ENCODE measurements around the gene CHP1. TPM values are rescaled to one million over a fixed set of nuclear protein-coding genes. Genes with fewer than 3 reads are reported as not detected.
"Not testable (repeated sequence)": the region's sequence is repeated elsewhere in the genome, so short reads cannot be mapped to it uniquely, and the experiment has no call there.

Gene CHP1
- total RNA-seq, 1 experiment from 2014 or later = 107 TPM

DNA sequence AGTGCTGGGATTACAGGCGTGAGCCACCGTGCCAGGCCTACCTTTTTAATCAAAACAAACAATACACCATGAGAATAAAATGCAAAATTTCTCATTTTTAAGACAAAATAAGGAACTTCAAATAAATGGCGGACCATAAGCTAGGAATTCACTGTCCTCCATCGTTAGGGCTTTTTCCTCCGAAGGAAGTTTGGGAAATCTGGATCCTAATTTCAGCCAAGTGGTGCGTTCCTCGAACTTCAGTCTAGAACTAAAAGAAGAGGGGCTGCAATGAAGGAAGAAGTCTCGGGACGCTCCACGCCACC is 771 bp upstream of the CHP1 start:
- H3F3A ChIP-seq (ENCODE audit: low read length, unreplicated experiment) = no peaks in the 10 kb centered on the region
- peaks cover 18% of the 10 kb centered on the region for H3K4me1 ChIP-seq (ENCODE audit: insufficient read depth, low read length)
- peaks cover 40% of the 10 kb centered on the region for H3K79me2 ChIP-seq (ENCODE audit: low read length)
- TF ChIP-seq EZH2phosphoT487 (IDR thresholded peaks at IDR 0.05; ENCODE audit: borderline replicate concordance, low read length) (no peak), EZH2 (IDR thresholded peaks at IDR 0.05; ENCODE audit: low read length, unreplicated experiment) (no peak)
- TF ChIP-seq, protein P1, sequence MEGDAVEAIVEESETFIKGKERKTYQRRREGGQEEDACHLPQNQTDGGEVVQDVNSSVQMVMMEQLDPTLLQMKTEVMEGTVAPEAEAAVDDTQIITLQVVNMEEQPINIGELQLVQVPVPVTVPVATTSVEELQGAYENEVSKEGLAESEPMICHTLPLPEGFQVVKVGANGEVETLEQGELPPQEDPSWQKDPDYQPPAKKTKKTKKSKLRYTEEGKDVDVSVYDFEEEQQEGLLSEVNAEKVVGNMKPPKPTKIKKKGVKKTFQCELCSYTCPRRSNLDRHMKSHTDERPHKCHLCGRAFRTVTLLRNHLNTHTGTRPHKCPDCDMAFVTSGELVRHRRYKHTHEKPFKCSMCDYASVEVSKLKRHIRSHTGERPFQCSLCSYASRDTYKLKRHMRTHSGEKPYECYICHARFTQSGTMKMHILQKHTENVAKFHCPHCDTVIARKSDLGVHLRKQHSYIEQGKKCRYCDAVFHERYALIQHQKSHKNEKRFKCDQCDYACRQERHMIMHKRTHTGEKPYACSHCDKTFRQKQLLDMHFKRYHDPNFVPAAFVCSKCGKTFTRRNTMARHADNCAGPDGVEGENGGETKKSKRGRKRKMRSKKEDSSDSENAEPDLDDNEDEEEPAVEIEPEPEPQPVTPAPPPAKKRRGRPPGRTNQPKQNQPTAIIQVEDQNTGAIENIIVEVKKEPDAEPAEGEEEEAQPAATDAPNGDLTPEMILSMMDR (conservative IDR thresholded peaks at IDR 0.05; ENCODE audit: low read depth, low read length) = no peak
- intact Hi-C loops (cut with micrococcal nuclease) = no loop called here
- no peaks in the 10 kb centered on the region for H3K9me2 ChIP-seq (replicated peaks; ENCODE audit: low read length)
- DNase-seq (no peak), ATAC-seq (no peak)
- no peaks in the 10 kb centered on the region for H3K27me3 ChIP-seq (ENCODE audit: low read length)
- peak overlapping the region; percentile 99 for H3K4me2 ChIP-seq (ENCODE audit: low read length)
- H2AFZ ChIP-seq (ENCODE audit: low read length) = peak overlapping the region; percentile 92
- no peaks in the 10 kb centered on the region for H3K36me3 ChIP-seq (ENCODE audit: low read depth, low read length)
- no peak overlapping the region for H3K27ac ChIP-seq (ENCODE audit: low read length)
- no peak overlapping the region for H3K4me3 ChIP-seq (ENCODE audit: low read length)
- H4K20me1 ChIP-seq (ENCODE audit: low read length) = no peaks in the 10 kb centered on the region
- no peak overlapping the region for H3K9ac ChIP-seq (ENCODE audit: low read length)
- CTCF ChIA-PET = no interaction called here
- POLR2A ChIA-PET (ENCODE audit: unreplicated experiment) = no interaction called here
- no TSS peak for BruUV-seq (replicated peaks)
- no peaks in the 10 kb centered on the region for H3K9me3 ChIP-seq (ENCODE audit: low read length)

DNA sequence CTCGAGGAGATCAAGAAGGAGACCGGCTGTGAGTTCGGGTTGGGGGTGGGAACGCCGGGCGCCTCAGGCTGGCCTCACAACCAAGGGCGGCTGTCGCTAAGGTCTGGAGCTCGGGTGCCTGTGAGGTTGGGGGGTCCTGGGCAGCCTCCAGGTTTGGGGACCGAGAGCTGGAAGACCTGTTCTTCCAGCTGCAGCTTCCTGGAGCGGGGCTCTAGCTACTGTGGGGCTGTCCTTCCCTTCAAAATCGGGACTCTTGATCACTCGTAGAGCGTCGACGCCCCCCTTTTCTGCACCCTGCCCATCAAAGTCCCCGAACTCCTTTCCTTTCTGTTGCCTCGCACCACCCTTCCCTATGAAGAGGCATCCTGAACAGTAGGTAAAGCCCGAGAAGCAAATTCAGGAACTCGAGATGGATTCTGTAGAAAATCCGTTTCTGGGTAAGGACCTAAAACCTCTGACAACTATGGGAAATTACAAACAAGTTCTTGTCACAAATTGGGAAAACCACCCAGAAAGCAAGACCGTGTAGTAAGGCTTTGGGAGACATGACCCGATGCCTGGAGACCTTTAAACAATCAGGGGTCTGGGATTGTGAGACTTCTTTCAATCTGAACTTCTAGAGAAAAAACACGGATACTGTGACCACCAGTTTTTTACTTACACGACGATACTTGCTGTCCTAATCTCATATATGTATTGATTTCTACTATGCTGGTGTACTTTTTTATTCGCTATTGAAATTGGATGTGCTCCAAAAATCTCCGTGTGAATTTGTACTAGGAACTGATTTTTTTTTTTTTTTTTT is 556 bp downstream of the CHP1 start:
- no peaks in the 10 kb centered on the region for H3K9me3 ChIP-seq (ENCODE audit: low read length)
- peak overlapping the region; percentile 99 for H3K4me2 ChIP-seq (ENCODE audit: low read length)
- no peaks in the 10 kb centered on the region for H3F3A ChIP-seq (ENCODE audit: low read length, unreplicated experiment)
- TF ChIP-seq, protein P1 (conservative IDR thresholded peaks at IDR 0.05; ENCODE audit: low read depth, low read length) = no peak
- TF ChIP-seq EZH2phosphoT487 (IDR thresholded peaks at IDR 0.05; ENCODE audit: borderline replicate concordance, low read length) = no peak
- TF ChIP-seq EZH2 (IDR thresholded peaks at IDR 0.05; ENCODE audit: low read length, unreplicated experiment) = no peak
- ATAC-seq (peak; percentile 56), DNase-seq (no peak)
- TSS peak; percentile 51 for BruUV-seq (replicated peaks)
- H4K20me1 ChIP-seq (ENCODE audit: low read length) = no peaks in the 10 kb centered on the region
- H3K9ac ChIP-seq (ENCODE audit: low read length) = peak overlapping the region; percentile 76
- H3K27me3 ChIP-seq (ENCODE audit: low read length) = no peaks in the 10 kb centered on the region
- H3K27ac ChIP-seq (ENCODE audit: low read length) = peak overlapping the region; percentile 50
- H3K79me2 ChIP-seq (ENCODE audit: low read length) = peaks cover 45% of the 10 kb centered on the region
- ChIA-PET POLR2A (ENCODE audit: unreplicated experiment) (interaction anchor here (0.5 to 0.6 kb wide), 2 partner anchors 115 to 181 kb away, joined by 4 to 5 read pairs; partner anchors contain the start of gene INO80), CTCF (interaction anchor here (0.6 to 0.7 kb wide), 2 partner anchors 10 to 100 kb away, joined by 4 to 6 read pairs; no protein-coding TSS in a partner anchor)
- no peaks in the 10 kb centered on the region for H3K9me2 ChIP-seq (replicated peaks; ENCODE audit: low read length)
- H2AFZ ChIP-seq (ENCODE audit: low read length) = peak overlapping the region; percentile 92
- intact Hi-C loops (cut with micrococcal nuclease) = loop anchor here (1.0 to 2.0 kb wide), 4 partner anchors 27 to 115 kb away; partner anchors contain the start of genes INO80, NUSAP1 and OIP5
- peak overlapping the region; percentile 92 for H3K4me3 ChIP-seq (ENCODE audit: low read length)
- no peaks in the 10 kb centered on the region for H3K36me3 ChIP-seq (ENCODE audit: low read depth, low read length)
- H3K4me1 ChIP-seq (ENCODE audit: insufficient read depth, low read length) = peaks cover 18% of the 10 kb centered on the region

DNA sequence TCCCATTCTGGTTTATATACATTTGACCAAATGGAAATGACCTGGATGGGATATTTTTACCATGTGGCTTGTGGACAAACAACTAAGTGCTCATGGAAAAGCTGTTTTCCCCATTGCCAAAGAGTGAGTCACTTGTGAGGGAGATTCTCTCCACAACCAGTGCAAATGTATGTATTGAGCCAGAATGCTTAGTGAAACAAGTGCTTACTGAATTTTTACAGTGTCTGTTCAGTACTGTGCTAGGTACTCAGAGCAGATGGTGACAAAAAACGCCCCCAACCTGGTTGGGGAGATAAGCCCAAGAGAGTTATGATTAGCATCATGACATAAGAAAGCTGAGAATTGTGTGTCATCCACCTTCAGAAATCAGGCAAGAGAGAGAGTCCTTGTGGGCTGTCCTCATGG is 2.3 kb downstream of the CHP1 start:
- DNase-seq (peak; percentile 78), ATAC-seq (peak; percentile 35)
- H3K27me3 ChIP-seq (ENCODE audit: low read length) = no peaks in the 10 kb centered on the region
- TF ChIP-seq, protein P1 (conservative IDR thresholded peaks at IDR 0.05; ENCODE audit: low read depth, low read length) = no peak
- TF ChIP-seq EZH2 (IDR thresholded peaks at IDR 0.05; ENCODE audit: low read length, unreplicated experiment) = no peak
- TF ChIP-seq EZH2phosphoT487 (IDR thresholded peaks at IDR 0.05; ENCODE audit: borderline replicate concordance, low read length) = no peak
- H3K4me3 ChIP-seq (ENCODE audit: low read length) = no peak overlapping the region; the same call in 1 of the 2 replicates
- ChIA-PET POLR2A (ENCODE audit: unreplicated experiment) (no interaction called here), CTCF (no interaction called here)
- no peaks in the 10 kb centered on the region for H3F3A ChIP-seq (ENCODE audit: low read length, unreplicated experiment)
- H3K9me2 ChIP-seq (replicated peaks; ENCODE audit: low read length) = no peaks in the 10 kb centered on the region
- H3K4me2 ChIP-seq (ENCODE audit: low read length) = peak overlapping the region; percentile 99
- H3K4me1 ChIP-seq (ENCODE audit: insufficient read depth, low read length) = peaks cover 18% of the 10 kb centered on the region
- H4K20me1 ChIP-seq (ENCODE audit: low read length) = no peaks in the 10 kb centered on the region
- no peaks in the 10 kb centered on the region for H3K9me3 ChIP-seq (ENCODE audit: low read length)
- peak overlapping the region; percentile 45 for H3K27ac ChIP-seq (ENCODE audit: low read length)
- H2AFZ ChIP-seq (ENCODE audit: low read length) = peak overlapping the region; percentile 2; the same call in 1 of the 2 replicates
- H3K79me2 ChIP-seq (ENCODE audit: low read length) = peaks cover 45% of the 10 kb centered on the region
- intact Hi-C loops (cut with micrococcal nuclease) = loop anchor here (2.0 kb wide), 1 partner anchor 25 kb away; no protein-coding TSS in a partner anchor
- no TSS peak for BruUV-seq (replicated peaks)
- H3K36me3 ChIP-seq (ENCODE audit: low read depth, low read length) = no peaks in the 10 kb centered on the region
- H3K9ac ChIP-seq (ENCODE audit: low read length) = no peak overlapping the region

DNA sequence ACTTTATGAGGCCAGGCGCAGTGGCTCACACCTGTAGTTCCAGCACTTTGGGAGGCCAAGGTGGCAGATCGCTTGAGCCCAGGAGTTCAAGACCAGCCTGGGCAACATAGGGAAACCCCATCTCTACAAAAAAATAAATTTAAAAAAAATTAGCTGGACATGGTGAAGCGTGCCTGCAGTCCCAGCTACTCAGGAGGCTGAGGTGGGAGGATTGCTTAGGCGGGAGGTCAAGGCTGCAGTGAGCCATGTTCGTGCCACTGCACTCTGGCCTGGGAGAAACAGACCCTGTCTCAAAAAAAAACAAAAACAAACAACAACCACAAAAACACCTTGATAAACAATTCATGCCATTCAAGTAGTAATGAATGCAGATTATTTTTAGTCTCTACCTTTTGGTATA is 4.2 kb downstream of the CHP1 start:
- ATAC-seq; POLR2A ChIA-PET (ENCODE audit: unreplicated experiment); H3K9me2 ChIP-seq (replicated peaks; ENCODE audit: low read length); H3K27ac ChIP-seq (ENCODE audit: low read length); H3F3A ChIP-seq (ENCODE audit: low read length, unreplicated experiment); intact Hi-C loops (cut with micrococcal nuclease); H3K4me3 ChIP-seq (ENCODE audit: low read length); BruUV-seq (replicated peaks); CTCF ChIA-PET; H3K27me3 ChIP-seq (ENCODE audit: low read length); DNase-seq; H3K36me3 ChIP-seq (ENCODE audit: low read depth, low read length); H3K9me3 ChIP-seq (ENCODE audit: low read length); H2AFZ ChIP-seq (ENCODE audit: low read length); H3K9ac ChIP-seq (ENCODE audit: low read length); H3K4me2 ChIP-seq (ENCODE audit: low read length); H4K20me1 ChIP-seq (ENCODE audit: low read length): not testable (repeated sequence)
- H3K79me2 ChIP-seq (ENCODE audit: low read length) = peaks cover 45% of the 10 kb centered on the region
- peaks cover 18% of the 10 kb centered on the region for H3K4me1 ChIP-seq (ENCODE audit: insufficient read depth, low read length)
